IMR-90 (cell line): ENCODE results near the gene GRIN1. TPM values are rescaled to one million over a fixed set of nuclear protein-coding genes. Genes with fewer than 3 reads are reported as not detected.

Source experiments
- ATAC-seq: fragments of 200-7000 bp; cut with Tn5 transposase; 2 replicates; pipeline ENCODE4 v1.9.1; 2020; ENCODE audit warnings: low read depth, mild to moderate bottlenecking, moderate library complexity
- BruUV-seq: library from RNA; stranded (reverse); fragments of 400-500 nt; replicated peaks from 2 replicates; lab custom pipeline; 2021; lab: Mats Ljungman, UMichigan
- CTCF ChIA-PET: fragments of 300-600 bp; formaldehyde crosslinking; extraction: SDS; loops from one replicate; lab custom pipeline; 2021; ENCODE audit warnings: antibody characterized with exemption; lab: Yijun Ruan, JAX
- POLR2A ChIA-PET: fragments of 300-600 bp; sonication (Branson Sonifier 250); formaldehyde crosslinking; loops from one replicate; lab custom pipeline; 2022; ENCODE audit warnings: antibody characterized with exemption; ENCODE audit not compliant: unreplicated experiment; lab: Charles Lee
- DNase-seq: peaks from one replicate; pipeline ENCODE4 v3.0.0; 2013
- H2AFZ ChIP-seq: replicated peaks from 2 replicates; pipeline ENCODE3; 2013; ENCODE audit warnings: low read length, mild to moderate bottlenecking; ENCODE audit not compliant: poor library complexity
- H2AK5ac ChIP-seq: 2 replicates; pipeline ENCODE4 v1.6.1; 2013; ENCODE audit warnings: low read depth, low read length, inconsistent platforms
- H2AK9ac ChIP-seq: replicated peaks from 2 replicates; pipeline ENCODE3; 2013; ENCODE audit warnings: mild to moderate bottlenecking, low read depth, low read length, moderate library complexity; ENCODE audit not compliant: poor library complexity
- H2BK120ac ChIP-seq: 2 replicates; pipeline ENCODE4 v1.6.1; 2013; ENCODE audit warnings: low read depth, low read length, inconsistent platforms
- H2BK15ac ChIP-seq: 3 replicates; pipeline ENCODE4 v1.6.1; 2013; ENCODE audit warnings: low read depth, low read length, inconsistent platforms
- H2BK20ac ChIP-seq: 2 replicates; pipeline ENCODE4 v1.6.1; 2013; ENCODE audit warnings: low read depth, mild to moderate bottlenecking, inconsistent platforms, low read length, moderate library complexity
- H2BK5ac ChIP-seq: 2 replicates; pipeline ENCODE4 v1.6.1; 2013; ENCODE audit warnings: mild to moderate bottlenecking, low read depth, low read length, inconsistent platforms; ENCODE audit not compliant: poor library complexity, severe bottlenecking
- H3K14ac ChIP-seq: replicated peaks from 2 replicates; pipeline ENCODE4 v1.6.1; 2013; ENCODE audit warnings: low read depth, low read length, inconsistent platforms
- H3K18ac ChIP-seq: 2 replicates; pipeline ENCODE4 v1.6.1; 2013; ENCODE audit warnings: low read depth, low read length, control low read depth
- H3K23ac ChIP-seq: 2 replicates; pipeline ENCODE4 v1.6.1; 2013; ENCODE audit warnings: low read depth, low read length, inconsistent platforms
- H3K27ac ChIP-seq: 2 replicates; pipeline ENCODE4 v1.5.1; 2013; ENCODE audit warnings: mild to moderate bottlenecking, control low read depth, low read length; ENCODE audit not compliant: insufficient read depth
- H3K27me3 ChIP-seq: 2 replicates; pipeline ENCODE4 v1.6.1; 2013; ENCODE audit warnings: low read length; ENCODE audit not compliant: control insufficient read depth, insufficient read depth
- H3K36me3 ChIP-seq: 2 replicates; pipeline ENCODE4 v1.6.1; 2013; ENCODE audit warnings: low read length, mixed read lengths; ENCODE audit not compliant: control insufficient read depth, insufficient read depth
- H3K4ac ChIP-seq: 2 replicates; pipeline ENCODE4 v1.6.1; 2013; ENCODE audit warnings: low read depth, low read length, inconsistent platforms
- H3K4me1 ChIP-seq: 2 replicates; pipeline ENCODE4 v1.6.1; 2013; ENCODE audit warnings: low read length, mixed read lengths; ENCODE audit not compliant: control insufficient read depth, insufficient read depth
- H3K4me2 ChIP-seq: 2 replicates; pipeline ENCODE4 v1.6.1; 2013; ENCODE audit warnings: low read depth, mild to moderate bottlenecking, control low read depth, low read length, moderate library complexity
- H3K4me3 ChIP-seq: 2 replicates; pipeline ENCODE4 v1.5.1; 2013; ENCODE audit warnings: low read depth, mild to moderate bottlenecking, control low read depth, low read length, moderate library complexity; ENCODE audit not compliant: insufficient read depth
- H3K56ac ChIP-seq: 2 replicates; pipeline ENCODE4 v1.6.1; 2013; ENCODE audit warnings: low read length, inconsistent platforms; ENCODE audit not compliant: insufficient read depth; ENCODE audit errors: extremely low read depth
- H3K79me1 ChIP-seq, 2 experiments: 2 replicates each; pipeline ENCODE4 v1.6.1; 2013; ENCODE audit warnings: low read length in 2 of 2, inconsistent platforms in 1 of 2, low read depth in 1 of 2
- H3K9ac ChIP-seq: 2 replicates; pipeline ENCODE4 v1.6.1; 2013; ENCODE audit warnings: low read depth, low read length, control low read depth
- H3K9me1 ChIP-seq: 2 replicates; pipeline ENCODE4 v1.6.1; 2013; ENCODE audit warnings: low read length, inconsistent platforms; ENCODE audit not compliant: insufficient read depth
- H3K9me3 ChIP-seq: 2 replicates; pipeline ENCODE4 v1.6.1; 2013; ENCODE audit warnings: low read length; ENCODE audit not compliant: control insufficient read depth, insufficient read depth
- H4K20me1 ChIP-seq: 2 replicates; pipeline ENCODE4 v1.6.1; 2013; ENCODE audit warnings: low read length, inconsistent platforms; ENCODE audit not compliant: insufficient read depth
- H4K5ac ChIP-seq: 2 replicates; pipeline ENCODE4 v1.6.1; 2013; ENCODE audit warnings: mild to moderate bottlenecking, low read depth, low read length, control low read depth
- H4K8ac ChIP-seq, 2 experiments: 2 replicates each; pipeline ENCODE4 v1.6.1; 2013; ENCODE audit warnings: low read depth in 2 of 2, low read length in 2 of 2, control low read depth in 1 of 2, inconsistent platforms in 1 of 2
- H4K91ac ChIP-seq: 2 replicates; pipeline ENCODE4 v1.6.1; 2013; ENCODE audit warnings: low read depth, low read length, inconsistent platforms; ENCODE audit not compliant: insufficient read depth
- BHLHE40 ChIP-seq: fragments of 150-350 bp; IDR thresholded peaks from 2 replicates; pipeline ENCODE4 v1.6.1; 2016; ENCODE audit warnings: mild to moderate bottlenecking, low read depth, low read length
- CEBPB ChIP-seq: IDR thresholded peaks from 2 replicates; pipeline ENCODE4 v1.6.1; 2012; ENCODE audit warnings: low read depth, low read length, improper control_type of control experiment
- CHD1 ChIP-seq: IDR thresholded peaks from 2 replicates; pipeline ENCODE4 v1.6.1; 2012; ENCODE audit warnings: low read depth, low read length, improper control_type of control experiment
- CTCF ChIP-seq: conservative IDR thresholded peaks from 2 replicates; pipeline ENCODE4 v1.5.1; 2012; ENCODE audit warnings: mild to moderate bottlenecking, low read depth, low read length, improper control_type of control experiment
- ELK1 ChIP-seq: fragments of 150-350 bp; IDR thresholded peaks from 2 replicates; pipeline ENCODE4 v1.6.1; 2016; ENCODE audit warnings: low read depth, mild to moderate bottlenecking, low read length, moderate library complexity, borderline replicate concordance
- FOS ChIP-seq: fragments of 150-350 bp; IDR thresholded peaks from 2 replicates; pipeline ENCODE4 v1.6.1; 2016; ENCODE audit warnings: low read depth, low read length
- MAZ ChIP-seq: IDR thresholded peaks from 2 replicates; pipeline ENCODE4 v1.6.1; 2012; ENCODE audit warnings: low read depth, mild to moderate bottlenecking, low read length, improper control_type of control experiment, moderate library complexity, borderline replicate concordance
- MXI1 ChIP-seq: IDR thresholded peaks from 2 replicates; pipeline ENCODE4 v1.6.1; 2012; ENCODE audit warnings: low read depth, mild to moderate bottlenecking, low read length, moderate library complexity, borderline replicate concordance
- NFE2L2 ChIP-seq: fragments of 150-350 bp; IDR thresholded peaks from 2 replicates; pipeline ENCODE4 v1.6.1; 2016; ENCODE audit warnings: low read depth, mild to moderate bottlenecking, low read length
- POLR2A ChIP-seq: IDR thresholded peaks from 2 replicates; pipeline ENCODE4 v1.6.1; 2012; ENCODE audit warnings: mild to moderate bottlenecking, low read depth, low read length
- RCOR1 ChIP-seq: IDR thresholded peaks from 2 replicates; pipeline ENCODE4 v1.6.1; 2012; ENCODE audit warnings: mild to moderate bottlenecking, low read length, improper control_type of control experiment; ENCODE audit not compliant: insufficient replicate concordance
- RFX5 ChIP-seq: IDR thresholded peaks from 2 replicates; pipeline ENCODE4 v1.8.0; 2012; ENCODE audit warnings: low read depth, mild to moderate bottlenecking, low read length, moderate library complexity
- SMC3 ChIP-seq: fragments of 150-350 bp; IDR thresholded peaks from 2 replicates; pipeline ENCODE4 v1.6.1; 2016; ENCODE audit warnings: low read depth, mild to moderate bottlenecking, antibody characterized with exemption, low read length, moderate library complexity
- USF2 ChIP-seq: fragments of 150-350 bp; IDR thresholded peaks from 2 replicates; pipeline ENCODE4 v1.6.1; 2017; ENCODE audit warnings: mild to moderate bottlenecking, antibody characterized with exemption, low read length, low read depth
- WGBS, 2 experiments: methylation state at CpG; one replicate each; pipeline versions ENCODE4 v1.1.5 to v1.1.7; 2013; ENCODE audit warnings: missing lambda C conversion rate in 2 of 2; ENCODE audit not compliant: insufficient read length in 1 of 2; ENCODE audit errors: extremely low coverage in 2 of 2; 5-methylcytosine and 5-hydroxymethylcytosine counted together
- dilution Hi-C: fragments of 300-500 bp; cut with HindIII; formaldehyde crosslinking; loops from one replicate; pipeline ENCODE4 v1.14.3; 2018; ENCODE audit warnings: low sequenced_read_pairs; ENCODE audit not compliant: unreplicated experiment
- in situ Hi-C: fragments of 300-500 bp; cut with MboI; formaldehyde crosslinking; loops from 3 replicates; pipeline ENCODE4 v1.14.3; 2019; ENCODE audit warnings: low sequenced_read_pairs, inconsistent platforms, mixed read lengths
- intact Hi-C: fragments of 100-400 bp; cut with micrococcal nuclease; formaldehyde crosslinking; loops from 2 replicates; pipeline ENCODE4 v1.10.0; 2022
- polyA plus RNA-seq, 3 experiments: library from polyadenylated mRNA; depleted of rRNA; stranded (reverse); fragments of >200 nt; gene quantifications; 2 replicates each; pipeline ENCODE4 v1.2.3, GENCODE V29; 2012; ENCODE audit warnings: low replicate concordance in 1 of 3
- total RNA-seq: library from RNA; depleted of rRNA; stranded (reverse); fragments of >200 nt; gene quantifications from 2 replicates; pipeline ENCODE4 v1.2.3, GENCODE V29; 2012

The GRIN1 gene
- total and polyA plus RNA-seq, 2 of the 4 experiments (the other 2 are of a cell fraction), result 0.09 TPM; not detected in 1

GRCh38 chr9:137157618-137158415 lies 18.9 kb downstream of the GRIN1 start:
- H3K9me1 ChIP-seq, result peaks cover 5% of the 10 kb centered on the region
- in situ Hi-C loops, result no loop called here
- H3K9me3 ChIP-seq, result no peaks in the 10 kb centered on the region
- no peak overlapping the region for H3K18ac ChIP-seq
- 80% methylated on average over 11 of the region's 19 CpGs; no CpG with 5 or more reads in 1 of the 2 experiments for WGBS, 2 experiments
- no peak overlapping the region for H2BK120ac ChIP-seq
- no peak overlapping the region for H2BK5ac ChIP-seq
- H4K5ac ChIP-seq, result no peak overlapping the region
- no peaks in the 10 kb centered on the region for H3K79me1 ChIP-seq
- intact Hi-C loops, result no loop called here
- H3K4me1 ChIP-seq, result peaks cover 2% of the 10 kb centered on the region; the same call in 1 of the 2 replicates
- DNase-seq, result no peak
- H3K9ac ChIP-seq, result no peak overlapping the region
- dilution Hi-C loops, result no loop called here
- ATAC-seq, result no peak
- no TSS peak for BruUV-seq
- H2AK5ac ChIP-seq, result no peak overlapping the region
- no peak overlapping the region for H3K4me2 ChIP-seq
- peak overlapping the region; percentile 65 for H2AK9ac ChIP-seq
- ChIA-PET POLR2A (no interaction called here), CTCF (interaction anchor here (0.7 kb wide), 1 partner anchor 28 kb away, joined by 3 read pairs; no protein-coding TSS in a partner anchor)
- TF ChIP-seq BHLHE40 (no peak), CTCF (no peak), MAZ (no peak), CHD1 (no peak), SMC3 (no peak), RCOR1 (no peak), FOS (no peak), USF2 (no peak), POLR2A (no peak), MXI1 (no peak), CEBPB (no peak), RFX5 (no peak), ELK1 (no peak), NFE2L2 (no peak)
- no peaks in the 10 kb centered on the region for H3K36me3 ChIP-seq
- H4K8ac ChIP-seq, result no peak overlapping the region
- H3K4me3 ChIP-seq, result no peak overlapping the region
- no peak overlapping the region for H2BK20ac ChIP-seq
- no peak overlapping the region for H3K56ac ChIP-seq
- H3K27ac ChIP-seq, result no peak overlapping the region
- H4K20me1 ChIP-seq, result 0 out of 2 replicates have a peak, but pooled peaks cover 5% of the 10 kb centered on the region
- H3K4ac ChIP-seq, result no peak overlapping the region
- H3K14ac ChIP-seq, result no peak overlapping the region
- H3K23ac ChIP-seq, result no peak overlapping the region
- no peak overlapping the region for H2BK15ac ChIP-seq
- peaks cover 59% of the 10 kb centered on the region for H3K27me3 ChIP-seq
- H2AFZ ChIP-seq, result peak overlapping the region; percentile 32
- H4K91ac ChIP-seq, result no peak overlapping the region
